ENCODE data around the gene PFKFB2. TPM values are rescaled to one million over a fixed set of nuclear protein-coding genes. Genes with fewer than 3 reads are reported as not detected.

Gene PFKFB2
- total and polyA plus RNA-seq, 2 of the 8 experiments (the other 6 are each of a cell fraction or from before 2014, with no cell fraction given) = 6.7 to 19.1 TPM

GRCh38 chr1:207072233-207072632 is 19.2 kb downstream of the PFKFB2 start:
- DNase-seq (ENCODE audit: low read depth in 1 of 2, low spot score in 2 of 2) (no peak), FAIRE-seq (no peak)
- Histone ChIP-seq H2BK5ac (ENCODE audit: low read depth, low read length) (no peak overlapping the region), H3K23me2 (ENCODE audit: low read depth, low read length) (no peaks in the 10 kb centered on the region), H3K4ac (replicated peaks; ENCODE audit: insufficient read length, low read depth, low read length) (no peak overlapping the region), H3K9ac (replicated peaks in 1 of 4; ENCODE audit: extremely low read depth in 1 of 4, low read depth in 3 of 4, low read length in 3 of 4) (no peak overlapping the region), H3K14ac (ENCODE audit: insufficient read length) (no peak overlapping the region), H3K36me3 (ENCODE audit: control insufficient read depth in 2 of 4, insufficient read depth in 4 of 4, low read length in 3 of 4) (peaks cover 2 to 34% (median 18%) of the 10 kb centered on the region in 4 experiments; a peak in 7 of 8 replicates), H2BK12ac (ENCODE audit: low read depth, low read length) (no peak overlapping the region), H2AK5ac (ENCODE audit: low read depth, low read length) (no peak overlapping the region), H3K79me2 (ENCODE audit: control insufficient read depth in 1 of 2, insufficient read depth in 2 of 2, low read length in 2 of 2) (no peaks in the 10 kb centered on the region), H3K56ac (replicated peaks; ENCODE audit: insufficient read length, low read depth, low read length) (no peak overlapping the region), H3K4me1 (replicated peaks in 1 of 4; ENCODE audit: control insufficient read depth in 3 of 4, insufficient read depth in 4 of 4, low read length in 3 of 4) (no peaks in the 10 kb centered on the region), H4K91ac (replicated peaks; ENCODE audit: insufficient read length, low read length) (no peak overlapping the region), H3K9me3 (ENCODE audit: insufficient read depth in 2 of 2, low read depth in 1 of 2, low read length in 1 of 2) (no peaks in the 10 kb centered on the region), H2BK120ac (replicated peaks; ENCODE audit: low read depth, low read length) (no peak overlapping the region), H3K27ac (ENCODE audit: low read depth, low read length) (no peak overlapping the region), H3K23ac (ENCODE audit: insufficient read length) (no peak overlapping the region), H4K20me1 (replicated peaks in 1 of 2; ENCODE audit: control insufficient read depth in 1 of 2, insufficient read depth in 2 of 2, low read length in 2 of 2) (peaks cover 0 to 2% of the 10 kb centered on the region in 2 experiments), H3K18ac (ENCODE audit: extremely low read depth, low read length) (no peak overlapping the region), H2BK15ac (ENCODE audit: low read length) (no peak overlapping the region), H3K27me3 (replicated peaks in 1 of 4; ENCODE audit: control insufficient read depth in 3 of 4, extremely low read depth in 1 of 4, insufficient read depth in 3 of 4, low read length in 3 of 4) (no peaks in the 10 kb centered on the region), H2AFZ (ENCODE audit: low read length) (no peak overlapping the region), H4K8ac (ENCODE audit: extremely low read depth, insufficient read depth, low read length) (no peak overlapping the region), H3K79me1 (ENCODE audit: low read depth, low read length) (0 out of 2 replicates have a peak, but pooled peaks cover 2% of the 10 kb centered on the region), H3K4me3 (ENCODE audit: extremely low read depth in 1 of 4, insufficient read depth in 2 of 4, low read depth in 3 of 4, low read length in 4 of 4) (no peak overlapping the region), H2BK20ac (ENCODE audit: low read length) (no peak overlapping the region), H4K5ac (ENCODE audit: insufficient read length, low read depth, low read length) (no peak overlapping the region), H3K4me2 (ENCODE audit: insufficient read depth in 1 of 2, low read depth in 2 of 2, low read length in 2 of 2) (no peak overlapping the region)
- TF ChIP-seq KDM1A (IDR thresholded peaks at IDR 0.05; ENCODE audit: borderline replicate concordance, low read length) (no peak), CEBPB (IDR thresholded peaks at IDR 0.05; ENCODE audit: low read depth, low read length) (no peak), JUN (IDR thresholded peaks at IDR 0.05; ENCODE audit: low read depth, low read length) (no peak), SIN3A (conservative IDR thresholded peaks at IDR 0.05 in 1 of 2, IDR thresholded peaks at IDR 0.05 in 1 of 2; ENCODE audit: low read depth in 1 of 2, low read length in 2 of 2) (no peak), EZH2 (IDR thresholded peaks at IDR 0.05; ENCODE audit: low read depth, low read length, severe bottlenecking) (no peak), MAFK (IDR thresholded peaks at IDR 0.05; ENCODE audit: low read depth, low read length) (no peak), CBX5 (IDR thresholded peaks at IDR 0.05; ENCODE audit: low read depth, low read length) (no peak), SRF (IDR thresholded peaks at IDR 0.05; ENCODE audit: low read depth, low read length) (no peak), POLR2A (IDR thresholded peaks at IDR 0.05; ENCODE audit: control extremely low read depth in 1 of 2, low read depth in 2 of 2, low read length in 2 of 2) (no peak), ATF3 (IDR thresholded peaks at IDR 0.05; ENCODE audit: insufficient read depth, low read depth, low read length) (no peak), RNF2 (IDR thresholded peaks at IDR 0.05; ENCODE audit: borderline replicate concordance, low read depth, low read length, missing control alignments, poor library complexity, severe bottlenecking) (no peak), POU5F1 (IDR thresholded peaks at IDR 0.05; ENCODE audit: low read depth, low read length) (no peak), TCF12 (IDR thresholded peaks at IDR 0.05; ENCODE audit: low read depth, low read length) (no peak)
- POLR2A ChIA-PET (ENCODE audit: partially characterized antibody) = interaction anchor here (0.7 kb wide), 1 partner anchor 250 kb away, joined by 3 read pairs; the partner anchor contains the start of gene CD55
- CTCF ChIA-PET (ENCODE audit: partially characterized antibody) = interaction anchor here (0.7 to 2.4 kb wide), 4 partner anchors 12 to 152 kb away, joined by 3 to 16 read pairs (median 4); no protein-coding TSS in a partner anchor
- WGBS, 2 experiments (ENCODE audit: extremely low coverage in 1 of 2, insufficient coverage in 1 of 2, insufficient read length in 1 of 2, insufficient replicate concordance in 2 of 2, low coverage in 1 of 2, low lambda C conversion rate in 2 of 2, missing lambda C conversion rate in 1 of 2) = 92% methylated on average over 8 of the region's 8 CpGs; no CpG with 5 or more reads in 1 of the 2 experiments

All from H1 (cell line).